ENCODE results near the gene ACSL1. TPM values are rescaled to one million over a fixed set of nuclear protein-coding genes. Genes with fewer than 3 reads are reported as not detected.

The ACSL1 gene
- total RNA-seq, 2 donors from 2014 or later = 3.8 to 5.2 TPM

DNA sequence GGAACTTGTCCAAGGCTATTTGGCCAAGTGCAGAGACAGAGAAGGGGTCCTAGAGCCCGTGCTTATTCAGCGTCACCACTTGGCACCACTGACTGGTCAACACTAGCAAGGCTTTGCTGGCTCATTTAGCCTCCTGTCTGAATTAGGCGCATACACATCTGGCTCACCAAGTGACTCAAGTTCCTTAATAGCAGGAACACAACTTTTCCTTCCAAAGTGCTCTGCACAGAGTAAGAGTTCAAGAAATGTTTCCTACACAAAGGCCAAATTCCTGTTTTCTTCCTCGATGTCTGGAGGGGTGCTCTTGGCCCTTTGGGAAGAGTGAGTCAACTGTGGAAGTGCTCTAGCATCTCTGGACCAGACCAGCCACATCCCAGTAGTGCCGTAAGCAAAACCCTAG lies 65.1 kb downstream of the ACSL1 start:
- Mint-ChIP-seq H3K4me1 (no peaks in the 10 kb centered on the region), H3K27ac (no peak overlapping the region), H3K9me3 (no peaks in the 10 kb centered on the region), H3K4me3 (no peak overlapping the region), H3K27me3 (ENCODE audit: insufficient read depth) (no peaks in the 10 kb centered on the region), H3K36me3 (ENCODE audit: low read depth) (peaks cover 6% of the 10 kb centered on the region)
- 93 to 97% methylated on average over 3 to 5 of the region's 5 CpGs for WGBS, 2 experiments (ENCODE audit: insufficient coverage in 1 of 2, insufficient read length in 1 of 2)
- TF ChIP-seq, protein P1, sequence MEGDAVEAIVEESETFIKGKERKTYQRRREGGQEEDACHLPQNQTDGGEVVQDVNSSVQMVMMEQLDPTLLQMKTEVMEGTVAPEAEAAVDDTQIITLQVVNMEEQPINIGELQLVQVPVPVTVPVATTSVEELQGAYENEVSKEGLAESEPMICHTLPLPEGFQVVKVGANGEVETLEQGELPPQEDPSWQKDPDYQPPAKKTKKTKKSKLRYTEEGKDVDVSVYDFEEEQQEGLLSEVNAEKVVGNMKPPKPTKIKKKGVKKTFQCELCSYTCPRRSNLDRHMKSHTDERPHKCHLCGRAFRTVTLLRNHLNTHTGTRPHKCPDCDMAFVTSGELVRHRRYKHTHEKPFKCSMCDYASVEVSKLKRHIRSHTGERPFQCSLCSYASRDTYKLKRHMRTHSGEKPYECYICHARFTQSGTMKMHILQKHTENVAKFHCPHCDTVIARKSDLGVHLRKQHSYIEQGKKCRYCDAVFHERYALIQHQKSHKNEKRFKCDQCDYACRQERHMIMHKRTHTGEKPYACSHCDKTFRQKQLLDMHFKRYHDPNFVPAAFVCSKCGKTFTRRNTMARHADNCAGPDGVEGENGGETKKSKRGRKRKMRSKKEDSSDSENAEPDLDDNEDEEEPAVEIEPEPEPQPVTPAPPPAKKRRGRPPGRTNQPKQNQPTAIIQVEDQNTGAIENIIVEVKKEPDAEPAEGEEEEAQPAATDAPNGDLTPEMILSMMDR (conservative IDR thresholded peaks at IDR 0.05) = no peak
- no peak overlapping the region for H3K4me3 ChIP-seq (ENCODE audit: low read length)
- no peak overlapping the region for H3K27ac ChIP-seq (ENCODE audit: low read depth, low read length)
- DNase-seq = no peak
- H3K9ac ChIP-seq (ENCODE audit: extremely low read depth, low read length, poor library complexity, severe bottlenecking) = no peak overlapping the region
- H3K36me3 ChIP-seq (ENCODE audit: control insufficient read depth, insufficient read depth, low read length) = peaks cover 70% of the 10 kb centered on the region
- H3K4me1 ChIP-seq (ENCODE audit: control insufficient read depth, insufficient read depth, low read length) = no peaks in the 10 kb centered on the region
- no peaks in the 10 kb centered on the region for H3K9me3 ChIP-seq (ENCODE audit: control insufficient read depth, low read length)
- H3K27me3 ChIP-seq (ENCODE audit: control insufficient read depth, insufficient read depth, low read length, poor library complexity, severe bottlenecking) = no peaks in the 10 kb centered on the region

DNA sequence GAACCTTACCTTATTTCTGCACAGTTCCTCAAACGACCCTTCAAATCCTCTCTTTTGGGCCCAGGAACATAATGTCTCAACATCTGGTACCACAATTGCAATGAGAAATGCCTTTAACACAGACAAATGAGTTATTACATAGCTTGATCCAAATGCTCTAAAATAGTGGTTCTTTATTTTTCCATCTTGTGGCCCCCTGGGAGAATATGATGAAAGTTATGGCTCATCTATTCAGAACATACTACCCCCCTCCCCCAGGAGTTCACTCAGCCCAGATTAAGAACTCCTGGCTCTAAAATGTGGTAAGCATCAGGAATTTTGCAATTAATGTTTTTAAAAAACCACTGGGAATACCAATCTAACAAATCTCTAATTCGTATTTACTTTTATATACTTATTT lies 68.0 kb downstream of the ACSL1 start:
- TF ChIP-seq, protein P1 (conservative IDR thresholded peaks at IDR 0.05) = no peak
- Histone ChIP-seq H3K9ac (ENCODE audit: extremely low read depth, low read length, poor library complexity, severe bottlenecking) (no peak overlapping the region), H3K9me3 (ENCODE audit: control insufficient read depth, low read length) (no peaks in the 10 kb centered on the region), H3K36me3 (ENCODE audit: control insufficient read depth, insufficient read depth, low read length) (peaks cover 71% of the 10 kb centered on the region), H3K27me3 (ENCODE audit: control insufficient read depth, insufficient read depth, low read length, poor library complexity, severe bottlenecking) (no peaks in the 10 kb centered on the region), H3K4me3 (ENCODE audit: low read length) (no peak overlapping the region), H3K4me1 (ENCODE audit: control insufficient read depth, insufficient read depth, low read length) (no peaks in the 10 kb centered on the region), H3K27ac (ENCODE audit: low read depth, low read length) (no peak overlapping the region)
- Mint-ChIP-seq H3K4me3 (no peak overlapping the region), H3K9me3 (no peaks in the 10 kb centered on the region), H3K27ac (no peak overlapping the region), H3K4me1 (no peaks in the 10 kb centered on the region), H3K36me3 (ENCODE audit: low read depth) (peaks cover 6% of the 10 kb centered on the region), H3K27me3 (ENCODE audit: insufficient read depth) (no peaks in the 10 kb centered on the region)
- no peak for DNase-seq
- WGBS, 2 experiments (ENCODE audit: insufficient coverage in 1 of 2, insufficient read length in 1 of 2) = 89% methylated on average over 1 of the region's 2 CpGs; no CpG with 5 or more reads in 1 of the 2 experiments

DNA sequence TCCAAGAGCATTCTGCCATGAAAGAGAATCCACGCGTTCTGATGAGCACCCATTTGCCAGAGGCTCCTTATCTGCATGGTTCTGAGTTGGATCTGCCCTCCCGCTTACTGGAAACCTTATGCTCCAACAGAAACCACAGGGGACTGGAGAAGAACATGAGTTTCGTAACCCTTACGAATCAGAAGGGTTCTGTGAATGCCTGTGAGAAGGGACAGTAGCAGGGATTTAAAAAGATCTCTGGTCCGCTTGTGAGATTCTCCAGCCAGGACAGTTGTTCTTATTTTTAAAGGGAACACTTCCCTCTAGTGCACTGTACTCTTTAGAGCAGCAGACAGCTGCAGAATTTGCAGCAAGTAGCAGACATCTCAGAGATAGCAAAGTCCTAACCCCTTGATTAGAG lies 69.4 kb downstream of the ACSL1 start:
- no peaks in the 10 kb centered on the region for H3K27me3 Mint-ChIP-seq (ENCODE audit: insufficient read depth)
- H3K27ac Mint-ChIP-seq = no peak overlapping the region
- Histone ChIP-seq H3K4me1 (ENCODE audit: control insufficient read depth, insufficient read depth, low read length) (no peaks in the 10 kb centered on the region), H3K27me3 (ENCODE audit: control insufficient read depth, insufficient read depth, low read length, poor library complexity, severe bottlenecking) (no peaks in the 10 kb centered on the region), H3K4me3 (ENCODE audit: low read length) (no peak overlapping the region), H3K36me3 (ENCODE audit: control insufficient read depth, insufficient read depth, low read length) (peaks cover 64% of the 10 kb centered on the region), H3K9me3 (ENCODE audit: control insufficient read depth, low read length) (no peaks in the 10 kb centered on the region), H3K27ac (ENCODE audit: low read depth, low read length) (no peak overlapping the region), H3K9ac (ENCODE audit: extremely low read depth, low read length, poor library complexity, severe bottlenecking) (no peak overlapping the region)
- peaks cover 6% of the 10 kb centered on the region for H3K36me3 Mint-ChIP-seq (ENCODE audit: low read depth)
- TF ChIP-seq, protein P1 (conservative IDR thresholded peaks at IDR 0.05) = no peak
- DNase-seq = no peak
- 89 to 90% methylated on average over 4 to 6 of the region's 6 CpGs for WGBS, 2 experiments (ENCODE audit: insufficient coverage in 1 of 2, insufficient read length in 1 of 2)
- H3K4me3 Mint-ChIP-seq = no peak overlapping the region
- no peaks in the 10 kb centered on the region for H3K9me3 Mint-ChIP-seq
- H3K4me1 Mint-ChIP-seq = peaks cover 2% of the 10 kb centered on the region
